Activated T-cell treated with anti-CD3 and anti-CD28 coated beads, Interleukin-2, amount 50 U/mL, for 1 hour (primary cell): ENCODE data around the gene BRIX1.
"Not testable (repeated sequence)": the region's sequence is repeated elsewhere in the genome, so short reads cannot be mapped to it uniquely, and the experiment has no call there.

Experiments used
- DNase-seq: peaks from one replicate; pipeline ENCODE4 v3.0.0-alpha.2; 2020

The BRIX1 gene

DNA sequence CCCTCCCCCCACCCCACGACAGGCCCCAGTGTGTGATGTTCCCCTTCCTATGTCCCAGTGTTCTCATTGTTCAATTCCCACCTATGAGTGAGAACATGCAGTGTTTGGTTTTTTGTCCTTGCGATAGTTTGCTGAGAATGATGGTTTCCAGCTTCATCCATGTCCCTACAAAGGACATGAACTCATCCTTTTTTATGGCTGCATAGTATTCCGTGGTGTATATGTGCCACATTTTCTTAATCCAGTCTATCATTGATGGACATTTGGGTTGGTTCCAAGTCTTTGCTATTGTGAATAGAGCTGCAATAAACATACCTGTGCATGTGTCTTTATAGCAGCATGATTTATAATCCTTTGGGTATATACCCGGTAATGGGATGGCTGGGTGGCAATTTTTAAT, 56.1 kb downstream of the BRIX1 start:
- not testable (repeated sequence) for DNase-seq
